ENCODE measurements around the gene TEKT4. TPM values are rescaled to one million over a fixed set of nuclear protein-coding genes. Genes with fewer than 3 reads are reported as not detected.
"Not testable (repeated sequence)": the region's sequence is repeated elsewhere in the genome, so short reads cannot be mapped to it uniquely, and the experiment has no call there.

TEKT4 gene

GRCh38 chr2:94923196-94923595 lies 52.0 kb downstream of the TEKT4 start:
- no peak overlapping the region for H2BK120ac ChIP-seq (ENCODE audit: low read depth, low read length)
- no peak overlapping the region for H3K14ac ChIP-seq (ENCODE audit: low read length)

DNA sequence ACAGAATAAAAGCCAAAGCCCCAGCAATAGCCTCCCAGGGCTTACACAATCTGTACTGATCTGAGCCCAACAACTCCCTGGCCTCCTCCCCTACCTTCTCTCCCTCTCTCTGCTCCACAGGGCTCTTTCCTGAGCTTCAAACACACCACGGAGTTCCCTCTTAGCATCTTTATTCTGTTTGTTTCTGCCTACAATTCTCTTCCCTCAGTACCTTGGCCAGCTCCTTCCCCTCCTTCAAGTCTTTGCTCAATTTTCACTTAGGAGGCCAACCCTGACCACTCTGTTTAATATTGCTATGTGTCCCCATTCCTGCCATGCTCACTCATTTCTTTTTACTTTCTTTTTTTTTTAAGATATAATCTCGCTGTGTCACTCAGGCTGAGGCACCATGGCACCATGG lies 53.8 kb downstream of the TEKT4 start:
- H3K79me1 ChIP-seq (ENCODE audit: low read depth, low read length); H2AFZ ChIP-seq (ENCODE audit: low read length); H2BK5ac ChIP-seq (ENCODE audit: low read length); H3K4me3 ChIP-seq (ENCODE audit: low read length in 2 of 2); H3K4me1 ChIP-seq (ENCODE audit: control insufficient read depth in 2 of 2, insufficient read depth in 1 of 2, low read depth in 1 of 2, low read length in 2 of 2); H3K4ac ChIP-seq (ENCODE audit: low read length); DNase-seq (ENCODE audit: low spot score); H2AK5ac ChIP-seq (ENCODE audit: low read depth, low read length); H2BK15ac ChIP-seq (ENCODE audit: low read length); H3K23ac ChIP-seq (ENCODE audit: low read depth, low read length, poor library complexity); H3K36me3 ChIP-seq (replicated peaks in 1 of 2; ENCODE audit: control insufficient read depth in 2 of 2, insufficient read depth in 2 of 2, low read length in 2 of 2); H2BK120ac ChIP-seq (ENCODE audit: low read depth, low read length); H3K18ac ChIP-seq (ENCODE audit: low read length); H4K8ac ChIP-seq (ENCODE audit: low read depth, low read length); H3K9ac ChIP-seq (ENCODE audit: low read depth, low read length, poor library complexity); H3K9me3 ChIP-seq (replicated peaks in 1 of 2; ENCODE audit: control insufficient read depth in 2 of 2, insufficient read depth in 1 of 2, low read depth in 1 of 2, low read length in 2 of 2); H3K4me2 ChIP-seq (ENCODE audit: insufficient read depth, low read length, poor library complexity, severe bottlenecking); H3K27ac ChIP-seq (replicated peaks; ENCODE audit: low read length); H4K91ac ChIP-seq (ENCODE audit: low read depth, low read length, poor library complexity); H3K27me3 ChIP-seq (ENCODE audit: control insufficient read depth in 3 of 3, insufficient read depth in 3 of 3, low read depth in 1 of 3, low read length in 3 of 3); H2BK12ac ChIP-seq (ENCODE audit: low read length); H3K14ac ChIP-seq (ENCODE audit: low read length): not testable (repeated sequence)
- WGBS, 2 donors (ENCODE audit: extremely low coverage in 2 of 2, insufficient read length in 2 of 2, insufficient replicate concordance in 1 of 2): no CpG with 5 or more reads among the region's 2 CpGs

More at GRCh38 chr2:94923196-94923595, 52.0 kb downstream of the TEKT4 start:
- H2BK15ac ChIP-seq (ENCODE audit: low read length): no peak overlapping the region
- H3K27me3 ChIP-seq (ENCODE audit: control insufficient read depth in 3 of 3, insufficient read depth in 3 of 3, low read depth in 1 of 3, low read length in 3 of 3): no peaks in the 10 kb centered on the region
- H2AFZ ChIP-seq (ENCODE audit: low read length): no peak overlapping the region
- no peak overlapping the region for H2BK12ac ChIP-seq (ENCODE audit: low read length)
- H3K4ac ChIP-seq (ENCODE audit: low read length): no peak overlapping the region
- H3K4me2 ChIP-seq (ENCODE audit: insufficient read depth, low read length, poor library complexity, severe bottlenecking): no peak overlapping the region
- no peak overlapping the region for H2AK5ac ChIP-seq (ENCODE audit: low read depth, low read length)
- no peaks in the 10 kb centered on the region for H3K9me3 ChIP-seq (replicated peaks in 1 of 2; ENCODE audit: control insufficient read depth in 2 of 2, insufficient read depth in 1 of 2, low read depth in 1 of 2, low read length in 2 of 2)
- no peak overlapping the region for H3K27ac ChIP-seq (replicated peaks; ENCODE audit: low read length)
- DNase-seq (ENCODE audit: low spot score): no peak
- no peak overlapping the region for H3K18ac ChIP-seq (ENCODE audit: low read length)
- H3K4me1 ChIP-seq (ENCODE audit: control insufficient read depth in 2 of 2, insufficient read depth in 1 of 2, low read depth in 1 of 2, low read length in 2 of 2): no peaks in the 10 kb centered on the region
- no peak overlapping the region for H4K91ac ChIP-seq (ENCODE audit: low read depth, low read length, poor library complexity)
- H4K8ac ChIP-seq (ENCODE audit: low read depth, low read length): no peak overlapping the region
- H3K36me3 ChIP-seq (replicated peaks in 1 of 2; ENCODE audit: control insufficient read depth in 2 of 2, insufficient read depth in 2 of 2, low read length in 2 of 2): no peaks in the 10 kb centered on the region
- no peak overlapping the region for H2BK5ac ChIP-seq (ENCODE audit: low read length)
- no peak overlapping the region for H3K4me3 ChIP-seq (ENCODE audit: low read length in 2 of 2)
- no peak overlapping the region for H3K9ac ChIP-seq (ENCODE audit: low read depth, low read length, poor library complexity)
- WGBS, 2 donors (ENCODE audit: extremely low coverage in 2 of 2, insufficient read length in 2 of 2, insufficient replicate concordance in 1 of 2): no CpG with 5 or more reads among the region's 11 CpGs
- no peak overlapping the region for H3K23ac ChIP-seq (ENCODE audit: low read depth, low read length, poor library complexity)
- H3K79me1 ChIP-seq (ENCODE audit: low read depth, low read length): no peaks in the 10 kb centered on the region

Small RNA genes within 50 kb of the gene (small RNA-seq; reads per million reads assigned to genes)
- gene RNU6-1320P (ENCODE audit: insufficient read depth): not detected

Measured in neuronal stem cell (in vitro differentiated cells).